HepG2 (cell line): Measurements from ENCODE around the gene GARS1. TPM values are rescaled to one million over a fixed set of nuclear protein-coding genes. Genes with fewer than 3 reads are reported as not detected.
A peak's percentile ranks its signal among the peaks of the same experiment; 100 is the strongest.

Experiments used
- ARNT ChIP-seq: fragments of 450-650 bp; IDR thresholded peaks from 2 replicates; pipeline ENCODE4 v1.6.1; 2017
- ATF7-NPFF ChIP-seq: sonication (generic); formaldehyde crosslinking; IDR thresholded peaks from 2 replicates; pipeline ENCODE4 v1.8.1; 2023; ENCODE audit warnings: mild to moderate bottlenecking, low read depth, missing genetic modification reagents, moderate library complexity
- E2F1 ChIP-seq: sonication (generic); formaldehyde crosslinking; IDR thresholded peaks from 2 replicates; pipeline ENCODE4 v1.5.0; 2020; ENCODE audit warnings: missing genetic modification reagents
- E2F5 ChIP-seq: sonication (generic); formaldehyde crosslinking; conservative IDR thresholded peaks from 2 replicates; pipeline ENCODE4 v1.4.0; 2020; ENCODE audit warnings: missing genetic modification reagents
- FOXA3 ChIP-seq: IDR thresholded peaks from 2 replicates; pipeline ENCODE4 v1.6.1; 2016; ENCODE audit warnings: missing genetic modification reagents, missing compliant biosample characterization
- KLF6 ChIP-seq: IDR thresholded peaks from 2 replicates; pipeline ENCODE4 v1.8.0; 2016; ENCODE audit warnings: missing biosample characterization, missing genetic modification reagents
- NKX3-1 ChIP-seq: sonication (generic); formaldehyde crosslinking; IDR thresholded peaks from 2 replicates; pipeline ENCODE4 v1.5.0; 2020; ENCODE audit warnings: missing genetic modification reagents
- PHF20 ChIP-seq: sonication (generic); formaldehyde crosslinking; IDR thresholded peaks from 2 replicates; pipeline ENCODE4 v1.5.0; 2020; ENCODE audit warnings: mild to moderate bottlenecking, missing genetic modification reagents
- RELA ChIP-seq: sonication (generic); formaldehyde crosslinking; IDR thresholded peaks from 2 replicates; pipeline ENCODE4 v1.4.0; 2020; ENCODE audit warnings: missing genetic modification reagents
- SALL2 ChIP-seq: sonication (generic); formaldehyde crosslinking; IDR thresholded peaks from 2 replicates; pipeline ENCODE4 v1.8.1; 2023; ENCODE audit warnings: mild to moderate bottlenecking, missing genetic modification reagents, inconsistent platforms
- SIX1 ChIP-seq: sonication (generic); formaldehyde crosslinking; IDR thresholded peaks from 2 replicates; pipeline ENCODE4 v1.4.0; 2020; ENCODE audit warnings: missing genetic modification reagents, borderline replicate concordance
- TFE3 ChIP-seq: IDR thresholded peaks from 2 replicates; pipeline ENCODE4 v1.6.1; 2016
- ZFP37 ChIP-seq: sonication (generic); formaldehyde crosslinking; IDR thresholded peaks from 2 replicates; pipeline ENCODE4 v1.4.0; 2020; ENCODE audit warnings: missing genetic modification reagents, borderline replicate concordance
- ZFP62 ChIP-seq: sonication (generic); formaldehyde crosslinking; IDR thresholded peaks from 2 replicates; pipeline ENCODE4 v1.4.0; 2020; ENCODE audit warnings: missing genetic modification reagents
- ZNF263 ChIP-seq: sonication (generic); formaldehyde crosslinking; IDR thresholded peaks from 2 replicates; pipeline ENCODE4 v1.4.0; 2020; ENCODE audit warnings: missing genetic modification reagents
- ZNF281 ChIP-seq: sonication (generic); formaldehyde crosslinking; IDR thresholded peaks from 2 replicates; pipeline ENCODE4 v1.4.0; 2020; ENCODE audit warnings: missing genetic modification reagents, borderline replicate concordance
- ZNF484 ChIP-seq: sonication (generic); formaldehyde crosslinking; IDR thresholded peaks from 2 replicates; pipeline ENCODE4 v1.5.1; 2020; ENCODE audit warnings: mild to moderate bottlenecking, low read depth, missing genetic modification reagents, borderline replicate concordance
- ZNF512B ChIP-seq: sonication (generic); formaldehyde crosslinking; IDR thresholded peaks from 2 replicates; pipeline ENCODE4 v1.5.1; 2020; ENCODE audit warnings: missing genetic modification reagents, mild to moderate bottlenecking, borderline replicate concordance
- ZNF883 ChIP-seq: sonication (generic); formaldehyde crosslinking; IDR thresholded peaks from 2 replicates; pipeline ENCODE4 v1.5.1; 2020; ENCODE audit warnings: mild to moderate bottlenecking, missing genetic modification reagents; ENCODE audit errors: not compliant biosample characterization
- ZNF891 ChIP-seq: sonication (generic); formaldehyde crosslinking; IDR thresholded peaks from 2 replicates; pipeline ENCODE4 v1.5.0; 2020; ENCODE audit warnings: mild to moderate bottlenecking, missing genetic modification reagents
- polyA plus RNA-seq, 8 experiments: library from polyadenylated mRNA; depleted of rRNA in 3 of 8; stranded (reverse) in 7 of 8; unstranded in 1 of 8; fragments of >200 nt; fragmentation: Illumina TruSeq in 4 of 8; extraction: Trizol in 4 of 8; gene quantifications; 2 replicates each; pipeline versions ENCODE4 v1.2.1 to v1.2.3, GENCODE V29; 2011 to 2016; ENCODE audit warnings: low read depth in 4 of 8, missing spikeins in 1 of 8, mixed read lengths in 1 of 8; ENCODE audit not compliant: insufficient read depth in 1 of 8
- total RNA-seq, 5 experiments: library from RNA; depleted of rRNA; stranded (reverse); fragments of >200 nt; fragmentation: Illumina TruSeq; extraction: Trizol; gene quantifications; 2 replicates each; pipeline ENCODE4 v1.2.3, GENCODE V29; 2016; ENCODE audit warnings: low read depth in 1 of 5

The GARS1 gene
- total and polyA plus RNA-seq, 2 of the 13 experiments (the other 11 are each of a cell fraction or from before 2014, with no cell fraction given) = 140 to 460 TPM

- TF ChIP-seq E2F1 = no peak
- 0 out of 2 replicates have a peak, but pooled peaks have one; percentile 20 for TF ChIP-seq SALL2 (CRISPR knock-in tag)
- peak; percentile 92 for TF ChIP-seq TFE3 (CRISPR knock-in tag)
- no peak for TF ChIP-seq ZNF891
- peak; percentile 78; the same call in 1 of the 2 replicates for TF ChIP-seq ATF7-NPFF (CRISPR knock-in tag)
- TF ChIP-seq PHF20 = peak; percentile 56
- peak; percentile 75 for TF ChIP-seq E2F5 (CRISPR knock-in tag)
- TF ChIP-seq RELA (CRISPR knock-in tag) = 0 out of 2 replicates have a peak, but pooled peaks have one; percentile 42
- TF ChIP-seq FOXA3 = peak; percentile 51; the same call in 1 of the 2 replicates
- no peak for TF ChIP-seq ZNF883 (CRISPR knock-in tag)
- TF ChIP-seq ZNF512B (CRISPR knock-in tag) = no peak
- TF ChIP-seq NKX3-1 = peak; percentile 99
- peak; percentile 63; the same call in 1 of the 2 replicates for TF ChIP-seq ZNF281 (CRISPR knock-in tag)
- peak; percentile 71; the same call in 1 of the 2 replicates for TF ChIP-seq ZNF484
- TF ChIP-seq ZFP37 (CRISPR knock-in tag) = peak; percentile 94; the same call in 1 of the 2 replicates
- no peak for TF ChIP-seq ZFP62 (CRISPR knock-in tag)
- peak; percentile 72; the same call in 1 of the 2 replicates for TF ChIP-seq ZNF263 (CRISPR knock-in tag)
- TF ChIP-seq ARNT = no peak
- peak; percentile 70 for TF ChIP-seq SIX1 (CRISPR knock-in tag)
- TF ChIP-seq KLF6 = peak; percentile 93
Observed at GRCh38 chr7:30671793-30672465, 77.3 kb downstream of the GARS1 start (continued).
